ENCODE data around the gene MED25.

DNA sequence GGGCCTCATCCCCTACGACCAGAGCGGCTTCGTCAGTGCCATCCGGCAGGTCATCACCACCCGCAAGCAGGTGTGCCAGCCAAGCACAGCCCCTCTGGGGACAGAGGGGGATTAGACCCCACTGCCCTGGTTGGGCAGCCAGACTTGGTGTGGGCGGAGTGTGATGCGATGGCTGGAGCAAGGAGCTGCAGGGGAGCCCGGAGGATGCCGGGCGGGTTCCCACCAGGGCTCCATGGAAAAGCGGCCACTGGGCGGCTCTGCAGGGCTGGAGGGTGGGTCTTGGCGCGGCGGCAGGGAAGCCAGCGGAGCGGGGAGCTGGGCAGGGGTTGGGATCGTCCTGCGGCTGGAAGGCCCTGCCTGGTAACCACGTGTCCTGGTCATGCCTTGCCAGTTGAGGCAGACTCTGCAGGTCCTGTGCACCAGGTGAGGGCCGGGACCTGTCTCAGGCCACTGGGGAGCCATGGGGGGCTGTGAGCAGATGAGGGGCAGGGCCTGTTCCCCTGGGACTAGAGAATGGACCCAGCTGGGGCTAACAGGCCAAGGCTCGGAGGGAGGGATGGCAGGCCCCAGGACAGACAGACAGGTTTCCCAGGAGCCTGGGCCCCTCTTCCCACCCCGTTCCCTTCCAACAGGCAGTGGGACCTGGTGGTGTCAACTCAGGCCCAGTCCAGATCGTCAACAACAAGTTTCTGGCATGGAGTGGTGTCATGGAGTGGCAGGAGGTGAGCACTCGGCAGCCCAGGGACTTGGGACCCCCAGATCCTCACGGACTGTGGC, 39.2 kb downstream of the MED25 start:
- TF ChIP-seq, protein P1, sequence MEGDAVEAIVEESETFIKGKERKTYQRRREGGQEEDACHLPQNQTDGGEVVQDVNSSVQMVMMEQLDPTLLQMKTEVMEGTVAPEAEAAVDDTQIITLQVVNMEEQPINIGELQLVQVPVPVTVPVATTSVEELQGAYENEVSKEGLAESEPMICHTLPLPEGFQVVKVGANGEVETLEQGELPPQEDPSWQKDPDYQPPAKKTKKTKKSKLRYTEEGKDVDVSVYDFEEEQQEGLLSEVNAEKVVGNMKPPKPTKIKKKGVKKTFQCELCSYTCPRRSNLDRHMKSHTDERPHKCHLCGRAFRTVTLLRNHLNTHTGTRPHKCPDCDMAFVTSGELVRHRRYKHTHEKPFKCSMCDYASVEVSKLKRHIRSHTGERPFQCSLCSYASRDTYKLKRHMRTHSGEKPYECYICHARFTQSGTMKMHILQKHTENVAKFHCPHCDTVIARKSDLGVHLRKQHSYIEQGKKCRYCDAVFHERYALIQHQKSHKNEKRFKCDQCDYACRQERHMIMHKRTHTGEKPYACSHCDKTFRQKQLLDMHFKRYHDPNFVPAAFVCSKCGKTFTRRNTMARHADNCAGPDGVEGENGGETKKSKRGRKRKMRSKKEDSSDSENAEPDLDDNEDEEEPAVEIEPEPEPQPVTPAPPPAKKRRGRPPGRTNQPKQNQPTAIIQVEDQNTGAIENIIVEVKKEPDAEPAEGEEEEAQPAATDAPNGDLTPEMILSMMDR (IDR thresholded peaks at IDR 0.05; ENCODE audit: poor library complexity), result no peak
- TF ChIP-seq EZH2phosphoT487 (IDR thresholded peaks at IDR 0.05; ENCODE audit: low read depth, severe bottlenecking, unreplicated experiment) (no peak), EZH2 (IDR thresholded peaks at IDR 0.05; ENCODE audit: borderline replicate concordance) (no peak)

Measured in hepatocyte (in vitro differentiated cells).